IMR-90 (cell line): Measurements from ENCODE around the gene LRP5. TPM values are rescaled to one million over a fixed set of nuclear protein-coding genes. Genes with fewer than 3 reads are reported as not detected.

Source experiments
- ATAC-seq: fragments of 200-7000 bp; cut with Tn5 transposase; 2 replicates; pipeline ENCODE4 v1.9.1; 2020; ENCODE audit warnings: low read depth, mild to moderate bottlenecking, moderate library complexity
- BruUV-seq: library from RNA; stranded (reverse); fragments of 400-500 nt; replicated peaks from 2 replicates; lab custom pipeline; 2021; lab: Mats Ljungman, UMichigan
- CTCF ChIA-PET: fragments of 300-600 bp; formaldehyde crosslinking; extraction: SDS; loops from one replicate; lab custom pipeline; 2021; ENCODE audit warnings: antibody characterized with exemption; lab: Yijun Ruan, JAX
- POLR2A ChIA-PET: fragments of 300-600 bp; sonication (Branson Sonifier 250); formaldehyde crosslinking; loops from one replicate; lab custom pipeline; 2022; ENCODE audit warnings: antibody characterized with exemption; ENCODE audit not compliant: unreplicated experiment; lab: Charles Lee
- DNase-seq: peaks from one replicate; pipeline ENCODE4 v3.0.0; 2013
- H2AFZ ChIP-seq: replicated peaks from 2 replicates; pipeline ENCODE3; 2013; ENCODE audit warnings: low read length, mild to moderate bottlenecking; ENCODE audit not compliant: poor library complexity
- H2AK5ac ChIP-seq: 2 replicates; pipeline ENCODE4 v1.6.1; 2013; ENCODE audit warnings: low read depth, low read length, inconsistent platforms
- H2AK9ac ChIP-seq: replicated peaks from 2 replicates; pipeline ENCODE3; 2013; ENCODE audit warnings: mild to moderate bottlenecking, low read depth, low read length, moderate library complexity; ENCODE audit not compliant: poor library complexity
- H2BK120ac ChIP-seq: 2 replicates; pipeline ENCODE4 v1.6.1; 2013; ENCODE audit warnings: low read depth, low read length, inconsistent platforms
- H2BK15ac ChIP-seq: 3 replicates; pipeline ENCODE4 v1.6.1; 2013; ENCODE audit warnings: low read depth, low read length, inconsistent platforms
- H2BK20ac ChIP-seq: 2 replicates; pipeline ENCODE4 v1.6.1; 2013; ENCODE audit warnings: low read depth, mild to moderate bottlenecking, inconsistent platforms, low read length, moderate library complexity
- H2BK5ac ChIP-seq: 2 replicates; pipeline ENCODE4 v1.6.1; 2013; ENCODE audit warnings: mild to moderate bottlenecking, low read depth, low read length, inconsistent platforms; ENCODE audit not compliant: poor library complexity, severe bottlenecking
- H3K14ac ChIP-seq: replicated peaks from 2 replicates; pipeline ENCODE4 v1.6.1; 2013; ENCODE audit warnings: low read depth, low read length, inconsistent platforms
- H3K18ac ChIP-seq: 2 replicates; pipeline ENCODE4 v1.6.1; 2013; ENCODE audit warnings: low read depth, low read length, control low read depth
- H3K23ac ChIP-seq: 2 replicates; pipeline ENCODE4 v1.6.1; 2013; ENCODE audit warnings: low read depth, low read length, inconsistent platforms
- H3K27ac ChIP-seq: 2 replicates; pipeline ENCODE4 v1.5.1; 2013; ENCODE audit warnings: mild to moderate bottlenecking, control low read depth, low read length; ENCODE audit not compliant: insufficient read depth
- H3K27me3 ChIP-seq: 2 replicates; pipeline ENCODE4 v1.6.1; 2013; ENCODE audit warnings: low read length; ENCODE audit not compliant: control insufficient read depth, insufficient read depth
- H3K36me3 ChIP-seq: 2 replicates; pipeline ENCODE4 v1.6.1; 2013; ENCODE audit warnings: low read length, mixed read lengths; ENCODE audit not compliant: control insufficient read depth, insufficient read depth
- H3K4ac ChIP-seq: 2 replicates; pipeline ENCODE4 v1.6.1; 2013; ENCODE audit warnings: low read depth, low read length, inconsistent platforms
- H3K4me1 ChIP-seq: 2 replicates; pipeline ENCODE4 v1.6.1; 2013; ENCODE audit warnings: low read length, mixed read lengths; ENCODE audit not compliant: control insufficient read depth, insufficient read depth
- H3K4me2 ChIP-seq: 2 replicates; pipeline ENCODE4 v1.6.1; 2013; ENCODE audit warnings: low read depth, mild to moderate bottlenecking, control low read depth, low read length, moderate library complexity
- H3K4me3 ChIP-seq: 2 replicates; pipeline ENCODE4 v1.5.1; 2013; ENCODE audit warnings: low read depth, mild to moderate bottlenecking, control low read depth, low read length, moderate library complexity; ENCODE audit not compliant: insufficient read depth
- H3K56ac ChIP-seq: 2 replicates; pipeline ENCODE4 v1.6.1; 2013; ENCODE audit warnings: low read length, inconsistent platforms; ENCODE audit not compliant: insufficient read depth; ENCODE audit errors: extremely low read depth
- H3K79me1 ChIP-seq, 2 experiments: 2 replicates each; pipeline ENCODE4 v1.6.1; 2013; ENCODE audit warnings: low read length in 2 of 2, inconsistent platforms in 1 of 2, low read depth in 1 of 2
- H3K9ac ChIP-seq: 2 replicates; pipeline ENCODE4 v1.6.1; 2013; ENCODE audit warnings: low read depth, low read length, control low read depth
- H3K9me1 ChIP-seq: 2 replicates; pipeline ENCODE4 v1.6.1; 2013; ENCODE audit warnings: low read length, inconsistent platforms; ENCODE audit not compliant: insufficient read depth
- H3K9me3 ChIP-seq: 2 replicates; pipeline ENCODE4 v1.6.1; 2013; ENCODE audit warnings: low read length; ENCODE audit not compliant: control insufficient read depth, insufficient read depth
- H4K20me1 ChIP-seq: 2 replicates; pipeline ENCODE4 v1.6.1; 2013; ENCODE audit warnings: low read length, inconsistent platforms; ENCODE audit not compliant: insufficient read depth
- H4K5ac ChIP-seq: 2 replicates; pipeline ENCODE4 v1.6.1; 2013; ENCODE audit warnings: mild to moderate bottlenecking, low read depth, low read length, control low read depth
- H4K8ac ChIP-seq, 2 experiments: 2 replicates each; pipeline ENCODE4 v1.6.1; 2013; ENCODE audit warnings: low read depth in 2 of 2, low read length in 2 of 2, control low read depth in 1 of 2, inconsistent platforms in 1 of 2
- H4K91ac ChIP-seq: 2 replicates; pipeline ENCODE4 v1.6.1; 2013; ENCODE audit warnings: low read depth, low read length, inconsistent platforms; ENCODE audit not compliant: insufficient read depth
- CHD1 ChIP-seq: IDR thresholded peaks from 2 replicates; pipeline ENCODE4 v1.6.1; 2012; ENCODE audit warnings: low read depth, low read length, improper control_type of control experiment
- NFE2L2 ChIP-seq: fragments of 150-350 bp; IDR thresholded peaks from 2 replicates; pipeline ENCODE4 v1.6.1; 2016; ENCODE audit warnings: low read depth, mild to moderate bottlenecking, low read length
- RCOR1 ChIP-seq: IDR thresholded peaks from 2 replicates; pipeline ENCODE4 v1.6.1; 2012; ENCODE audit warnings: mild to moderate bottlenecking, low read length, improper control_type of control experiment; ENCODE audit not compliant: insufficient replicate concordance
- WGBS, 2 experiments: methylation state at CpG; one replicate each; pipeline versions ENCODE4 v1.1.5 to v1.1.7; 2013; ENCODE audit warnings: missing lambda C conversion rate in 2 of 2; ENCODE audit not compliant: insufficient read length in 1 of 2; ENCODE audit errors: extremely low coverage in 2 of 2; 5-methylcytosine and 5-hydroxymethylcytosine counted together
- dilution Hi-C: fragments of 300-500 bp; cut with HindIII; formaldehyde crosslinking; loops from one replicate; pipeline ENCODE4 v1.14.3; 2018; ENCODE audit warnings: low sequenced_read_pairs; ENCODE audit not compliant: unreplicated experiment
- in situ Hi-C: fragments of 300-500 bp; cut with MboI; formaldehyde crosslinking; loops from 3 replicates; pipeline ENCODE4 v1.14.3; 2019; ENCODE audit warnings: low sequenced_read_pairs, inconsistent platforms, mixed read lengths
- intact Hi-C: fragments of 100-400 bp; cut with micrococcal nuclease; formaldehyde crosslinking; loops from 2 replicates; pipeline ENCODE4 v1.10.0; 2022
- polyA plus RNA-seq, 3 experiments: library from polyadenylated mRNA; depleted of rRNA; stranded (reverse); fragments of >200 nt; gene quantifications; 2 replicates each; pipeline ENCODE4 v1.2.3, GENCODE V29; 2012; ENCODE audit warnings: low replicate concordance in 1 of 3
- total RNA-seq: library from RNA; depleted of rRNA; stranded (reverse); fragments of >200 nt; gene quantifications from 2 replicates; pipeline ENCODE4 v1.2.3, GENCODE V29; 2012

LRP5 gene
- total and polyA plus RNA-seq, 2 of the 4 experiments (the other 2 are of a cell fraction) = 10.4 to 15.0 TPM

DNA sequence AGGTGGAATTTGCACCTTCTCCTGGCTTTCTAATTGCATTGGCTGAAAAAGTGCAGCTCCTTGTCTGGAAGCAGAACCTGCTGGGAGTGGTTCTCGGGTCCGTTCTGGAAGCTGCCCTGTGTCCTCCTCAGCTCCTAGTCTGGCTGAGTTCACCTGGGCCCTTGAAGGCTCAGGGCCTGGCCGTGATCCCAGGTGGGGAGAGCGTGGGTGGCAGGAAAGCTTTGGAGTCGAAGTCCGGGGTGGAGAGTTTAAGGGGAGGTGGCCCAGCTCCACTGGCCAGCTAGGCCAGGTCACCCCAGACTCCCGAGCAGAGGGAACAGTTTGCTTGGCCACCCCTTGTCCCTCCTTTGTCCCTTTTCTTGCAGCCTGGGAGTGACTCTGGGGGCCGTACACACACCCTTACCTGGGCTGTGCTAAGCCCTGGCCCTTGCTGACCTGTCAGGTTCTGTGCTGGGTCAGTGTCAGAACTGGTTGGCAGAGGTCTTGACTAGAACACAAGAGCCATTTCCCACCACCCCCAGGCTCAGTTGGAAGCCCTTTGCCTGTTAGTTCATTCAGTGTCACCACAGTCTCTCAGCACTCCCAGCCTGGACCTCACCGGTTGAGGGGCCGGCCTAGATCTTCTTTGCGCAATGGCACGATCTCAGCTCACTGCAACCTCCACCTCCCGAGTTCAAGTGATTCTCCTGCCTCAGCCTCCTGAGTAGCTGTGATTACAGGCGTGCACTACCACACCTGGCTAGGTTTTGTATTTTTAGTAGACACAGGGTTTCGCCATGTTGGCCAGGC lies 37.3 kb downstream of the LRP5 start:
- H3K14ac ChIP-seq = no peak overlapping the region
- no peaks in the 10 kb centered on the region for H3K27me3 ChIP-seq
- peaks cover 12% of the 10 kb centered on the region for H3K4me1 ChIP-seq
- H2AK5ac ChIP-seq = no peak overlapping the region
- H3K18ac ChIP-seq = no peak overlapping the region
- no peak overlapping the region for H2BK120ac ChIP-seq
- TF ChIP-seq CHD1 (no peak), RCOR1 (no peak), NFE2L2 (no peak)
- H3K4ac ChIP-seq = no peak overlapping the region
- CTCF ChIA-PET = no interaction called here
- no peak overlapping the region for H2BK15ac ChIP-seq
- in situ Hi-C loops = no loop called here
- DNase-seq = no peak
- peaks cover 9% of the 10 kb centered on the region; the same call in 1 of the 2 replicates for H4K20me1 ChIP-seq
- peak overlapping the region; percentile 9 for H2AK9ac ChIP-seq
- H4K8ac ChIP-seq = no peak overlapping the region
- H3K4me2 ChIP-seq = no peak overlapping the region
- H3K79me1 ChIP-seq = peaks cover 20 to 41% of the 10 kb centered on the region in 2 experiments
- WGBS, 2 experiments = 87% methylated on average over 7 of the region's 15 CpGs; no CpG with 5 or more reads in 1 of the 2 experiments
- no TSS peak for BruUV-seq
- ATAC-seq = no peak
- peaks cover 22% of the 10 kb centered on the region for H3K9me1 ChIP-seq
- H3K27ac ChIP-seq = no peak overlapping the region
- H2BK20ac ChIP-seq = no peak overlapping the region
- POLR2A ChIA-PET = no interaction called here
- no peak overlapping the region for H2BK5ac ChIP-seq
- H3K56ac ChIP-seq = no peak overlapping the region
- H3K9me3 ChIP-seq = no peaks in the 10 kb centered on the region
- H3K4me3 ChIP-seq = no peak overlapping the region
- H3K9ac ChIP-seq = no peak overlapping the region
- H4K5ac ChIP-seq = no peak overlapping the region
- dilution Hi-C loops = no loop called here
- no peak overlapping the region for H2AFZ ChIP-seq
- H3K36me3 ChIP-seq = peaks cover 5% of the 10 kb centered on the region; the same call in 1 of the 2 replicates
- H3K23ac ChIP-seq = no peak overlapping the region
- H4K91ac ChIP-seq = no peak overlapping the region
- intact Hi-C loops = no loop called here
